ENCODE data around the gene CCNQ. TPM values are rescaled to one million over a fixed set of nuclear protein-coding genes. Genes with fewer than 3 reads are reported as not detected.

CCNQ gene
- polyA plus RNA-seq, 1 donor, result 11.5 TPM

GRCh38 chrX:153595859-153596857 lies 2.8 kb downstream of the CCNQ start:
- DNase-seq, result no peak

GRCh38 chrX:153595387-153595786 lies 3.6 kb downstream of the CCNQ start:
- no peak for DNase-seq

- DNase-seq, result no peak
Measured at GRCh38 chrX:153593811-153594500, 5.0 kb downstream of the CCNQ start.

- DNase-seq, result no peak
Measured at GRCh38 chrX:153592966-153593688, 5.8 kb downstream of the CCNQ start.

GRCh38 chrX:153592091-153592833 lies 6.7 kb downstream of the CCNQ start:
- DNase-seq, result no peak

- DNase-seq, result no peak
Measured at GRCh38 chrX:153590961-153591956, 7.7 kb downstream of the CCNQ start.

- no peak for DNase-seq
Measured at GRCh38 chrX:153588782-153589446, 10.0 kb downstream of the CCNQ start.

GRCh38 chrX:153588021-153588781 lies 10.7 kb downstream of the CCNQ start:
- DNase-seq, result no peak

GRCh38 chrX:153587342-153587741 lies 11.6 kb downstream of the CCNQ start:
- no peak for DNase-seq

GRCh38 chrX:153585827-153586226 lies 13.1 kb downstream of the CCNQ start:
- DNase-seq, result no peak

GRCh38 chrX:153583433-153583832 lies 15.5 kb downstream of the CCNQ start:
- DNase-seq, result no peak

GRCh38 chrX:153582896-153583295 lies 16.0 kb downstream of the CCNQ start:
- DNase-seq, result peak; percentile 52

- no peak for DNase-seq
Measured at GRCh38 chrX:153580700-153581386, 18.1 kb downstream of the CCNQ start.

- DNase-seq, result no peak
Measured at GRCh38 chrX:153578889-153579288, 20.1 kb downstream of the CCNQ start.

- no peak for DNase-seq
Measured at GRCh38 chrX:153578200-153578835, 20.6 kb downstream of the CCNQ start.

GRCh38 chrX:153576961-153577360 lies 22.0 kb downstream of the CCNQ start:
- no peak for DNase-seq

GRCh38 chrX:153576239-153576870 lies 22.6 kb downstream of the CCNQ start:
- no peak for DNase-seq

- no peak for DNase-seq
Measured at GRCh38 chrX:153573984-153574383, 25.0 kb downstream of the CCNQ start.
